NCI-H526 treated with DMSO at 0.1 percent for 48 hours (cell line): ENCODE measurements around the gene KREMEN1.

Experiments used
- DNase-seq: peaks from one replicate; lab custom pipeline; 2025; lab: John Stamatoyannopoulos, UW

The KREMEN1 gene

DNA sequence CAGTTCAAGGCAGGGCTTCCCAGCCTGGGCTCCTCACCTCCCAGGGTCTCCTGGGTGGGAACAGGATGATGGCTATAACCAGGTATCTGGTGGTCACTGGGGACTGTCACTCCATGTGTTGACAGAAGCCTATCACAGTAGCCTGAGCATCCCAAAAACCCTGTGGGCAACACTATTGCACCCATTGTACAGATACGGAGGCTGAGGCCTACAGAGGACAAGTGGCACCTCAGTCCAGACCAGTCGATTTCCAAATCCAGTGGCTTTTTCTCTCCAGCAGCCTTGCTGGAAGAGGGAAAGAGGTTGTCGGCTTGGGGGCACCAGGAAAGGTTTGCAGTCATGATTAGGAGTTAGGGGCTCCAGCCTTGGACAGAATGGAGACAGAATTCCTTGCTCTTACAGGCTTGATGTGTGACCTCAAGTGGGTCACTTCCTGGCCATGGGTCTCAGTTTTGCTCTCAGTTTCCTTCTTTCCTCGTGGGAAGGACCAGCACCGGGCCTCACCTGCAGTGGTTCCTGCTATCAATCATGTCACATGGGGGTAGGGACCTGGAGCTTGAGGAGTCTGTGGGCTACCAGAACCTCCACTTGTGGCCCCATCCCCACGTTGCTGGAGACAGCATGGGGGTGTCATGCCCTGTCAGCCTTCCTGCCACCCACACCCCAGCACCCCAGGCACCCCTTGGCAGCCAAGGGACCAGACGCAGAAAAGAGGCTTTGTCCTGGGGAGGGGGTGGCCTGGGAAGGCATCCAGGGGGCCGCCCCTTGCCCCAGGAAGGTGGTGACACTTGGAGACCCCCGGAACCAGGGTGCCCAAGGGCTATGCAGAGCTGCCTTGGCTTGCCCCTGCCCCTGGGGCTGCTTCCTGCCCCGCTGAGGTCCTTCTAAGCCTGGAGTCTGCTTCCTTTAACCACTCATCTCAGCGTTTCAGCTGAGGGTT is 135.0 kb downstream of the KREMEN1 start:
- DNase-seq, result no peak

GRCh38 chr22:29208502-29208862 is 135.6 kb downstream of the KREMEN1 start:
- DNase-seq, result no peak

DNA sequence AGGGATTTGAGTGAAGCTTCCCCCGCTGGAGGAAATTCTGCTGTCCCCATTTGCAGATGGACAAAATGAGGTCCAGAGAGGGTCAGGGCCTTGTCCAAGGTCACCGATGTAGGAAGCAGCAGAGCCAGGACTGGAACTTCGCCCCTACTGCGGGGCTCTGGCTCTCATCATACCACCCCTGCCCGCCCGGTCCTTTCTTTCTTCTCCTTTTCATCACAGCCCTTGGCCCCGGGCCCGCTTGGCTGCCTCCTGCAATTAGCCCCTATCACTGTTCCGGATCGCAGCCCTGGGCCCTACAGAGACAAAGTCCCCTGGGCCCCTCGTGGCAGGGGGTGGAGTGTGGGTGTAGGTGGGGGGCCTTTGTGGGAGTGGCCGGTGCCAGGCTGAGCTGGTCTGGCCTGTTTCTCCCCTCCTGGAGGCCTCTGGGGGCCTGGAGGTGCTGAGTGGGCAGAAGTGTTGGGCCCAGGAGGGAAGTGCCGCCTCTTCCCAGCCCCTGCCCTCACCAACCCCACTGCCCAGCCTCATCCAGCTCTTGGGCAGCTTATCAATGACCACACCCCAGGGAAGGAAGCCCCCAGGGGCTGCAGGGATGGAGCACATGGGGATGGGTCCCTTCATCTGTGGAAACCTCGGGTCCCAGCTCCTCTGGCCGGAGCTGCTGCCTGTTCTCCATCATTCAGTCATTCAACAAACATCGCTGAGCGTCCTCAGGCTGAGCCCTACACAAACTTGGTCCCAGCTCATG is 136.2 kb downstream of the KREMEN1 start:
- DNase-seq, result no peak

DNA sequence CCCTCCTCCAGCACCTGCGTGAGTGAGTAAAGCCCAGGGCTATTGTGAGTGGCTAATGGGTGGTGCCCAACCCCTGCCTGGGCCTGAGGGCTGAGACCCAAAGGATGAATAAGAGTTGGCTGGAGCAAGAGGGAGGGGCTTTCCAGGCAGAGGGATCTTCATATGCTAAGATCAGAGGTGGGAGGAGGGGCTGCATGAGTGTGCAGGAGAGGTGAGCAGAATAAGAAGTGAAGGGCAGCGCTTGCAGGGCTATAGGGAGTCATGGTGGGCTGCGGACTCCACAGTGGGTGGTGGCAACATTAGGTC is 136.7 kb downstream of the KREMEN1 start:
- DNase-seq, result no peak

- no peak for DNase-seq
Observed at GRCh38 chr22:29211066-29211465, 138.2 kb downstream of the KREMEN1 start.

GRCh38 chr22:29211466-29211865 is 138.6 kb downstream of the KREMEN1 start:
- DNase-seq, result no peak

DNA sequence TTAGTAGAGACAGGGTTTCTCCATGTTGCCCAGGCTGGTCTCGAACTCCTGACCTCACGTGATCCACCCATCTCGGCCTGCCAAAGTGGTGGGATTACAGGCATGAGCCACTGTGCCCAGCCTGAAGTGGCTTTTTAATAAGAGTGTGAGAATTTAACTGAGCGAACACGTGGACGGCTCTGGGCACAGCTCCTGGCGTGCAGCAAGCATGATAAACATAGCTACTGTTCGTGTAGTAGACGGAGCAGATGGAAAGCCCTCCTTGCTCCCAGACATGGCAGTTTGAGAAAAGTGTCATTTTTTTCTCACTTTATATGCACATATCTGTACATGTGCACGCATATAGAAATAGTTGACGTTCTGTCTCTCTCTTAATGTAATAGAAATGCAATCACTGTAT is 139.9 kb downstream of the KREMEN1 start:
- no peak for DNase-seq

DNA sequence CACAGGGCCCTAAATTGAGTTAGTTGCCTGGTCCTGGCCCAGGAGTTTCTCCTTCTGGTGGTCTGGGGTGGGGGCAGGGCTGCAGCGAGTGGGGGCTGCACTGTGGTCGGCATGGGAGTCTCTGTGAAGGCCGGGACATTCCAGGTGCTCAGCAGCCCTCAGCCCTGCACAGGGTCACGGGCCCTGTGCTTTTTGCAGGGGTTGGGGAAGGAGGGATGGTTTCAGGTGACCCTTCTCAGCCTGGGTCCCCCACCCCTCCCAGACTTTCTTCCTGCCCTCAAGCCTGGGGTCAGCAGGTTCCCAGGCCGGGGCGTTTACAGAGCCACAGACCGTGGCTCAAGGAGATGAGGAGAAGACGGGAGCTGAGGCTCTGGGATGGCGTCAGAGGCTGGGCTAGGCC is 140.7 kb downstream of the KREMEN1 start:
- no peak for DNase-seq

GRCh38 chr22:29214232-29214631 is 141.4 kb downstream of the KREMEN1 start:
- DNase-seq, result no peak

- DNase-seq, result no peak
Observed at GRCh38 chr22:29215012-29215860, 142.4 kb downstream of the KREMEN1 start.

DNA sequence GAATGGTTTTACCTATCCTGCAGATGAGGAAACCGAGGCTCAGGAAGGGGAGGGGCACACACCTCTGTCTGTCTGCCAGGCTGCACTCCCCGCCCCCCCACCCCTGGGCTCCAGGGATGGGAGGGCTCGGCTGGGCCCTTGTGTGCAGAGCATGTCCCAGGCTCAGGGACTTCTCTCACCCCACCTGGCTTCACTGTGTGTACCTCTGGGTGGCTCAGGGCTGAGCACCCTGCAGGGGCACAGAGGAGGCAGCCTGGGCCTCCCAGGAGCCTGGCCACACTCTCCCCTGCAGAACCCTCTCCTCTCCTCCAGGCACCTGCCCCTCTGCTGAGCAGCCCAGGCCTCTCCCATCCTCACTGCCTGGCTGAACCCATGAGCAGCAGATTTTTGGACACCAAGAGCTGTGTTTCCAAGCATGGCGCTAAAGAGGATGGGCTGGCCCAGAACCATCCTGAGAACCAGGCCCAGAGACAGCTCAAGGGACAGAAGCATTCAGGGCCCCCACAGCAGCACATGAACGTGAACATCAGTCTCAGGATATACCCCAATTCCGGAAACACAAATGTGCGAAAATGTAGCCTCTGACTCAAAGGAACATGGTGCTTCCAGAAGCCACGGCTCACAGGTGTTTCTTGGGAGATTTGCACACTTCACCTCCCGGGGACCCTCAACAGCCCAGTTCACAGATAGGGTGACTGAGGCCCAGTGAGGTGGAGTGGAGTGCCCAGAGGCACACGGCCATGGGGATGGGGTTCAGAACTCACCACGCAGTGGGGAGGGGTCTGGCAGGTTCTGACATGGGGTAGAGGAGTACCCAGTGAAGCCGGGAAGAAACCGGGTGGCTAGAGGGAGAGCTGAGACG is 143.4 kb downstream of the KREMEN1 start:
- DNase-seq, result no peak

GRCh38 chr22:29216873-29217666 is 144.2 kb downstream of the KREMEN1 start:
- DNase-seq, result no peak
